ENCODE measurements around the gene RGS16.
A peak's percentile ranks its signal among the peaks of the same experiment; 100 is the strongest.

RGS16 gene

DNA sequence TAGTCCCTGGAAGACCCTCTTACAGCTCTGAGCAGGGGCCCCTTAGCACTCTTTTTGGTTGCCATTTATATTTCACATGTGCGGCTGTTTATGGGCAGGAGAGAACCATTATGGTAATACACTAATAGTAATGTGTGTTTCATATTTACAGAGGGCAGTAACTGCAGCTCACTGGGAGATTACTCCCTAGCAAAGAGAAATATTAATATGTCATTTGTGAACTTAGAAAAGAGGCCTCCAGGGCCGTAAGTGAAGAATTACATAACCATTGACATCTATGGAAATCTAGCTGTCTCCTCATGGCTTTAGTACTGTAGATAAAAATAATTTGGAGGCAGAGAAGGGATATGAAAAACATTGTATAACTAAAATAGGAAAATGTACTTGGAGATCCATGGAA is 23.4 kb upstream of the RGS16 start:
- H3K9me3 ChIP-seq (ENCODE audit: control insufficient read depth, low read length) = no peaks in the 10 kb centered on the region
- H2BK15ac ChIP-seq (ENCODE audit: low read depth, poor library complexity, severe bottlenecking) = no peak overlapping the region
- no peak overlapping the region for H2BK12ac ChIP-seq (ENCODE audit: low read length in 2 of 2)
- H3K4me3 ChIP-seq (ENCODE audit: insufficient read depth in 1 of 2, low read depth in 1 of 2, low read length in 2 of 2) = no peak overlapping the region
- no peak overlapping the region for H2BK120ac ChIP-seq (ENCODE audit: low read depth, low read length)
- no peak overlapping the region for H3K27ac ChIP-seq (ENCODE audit: low read length, poor library complexity, severe bottlenecking)
- H3K9ac ChIP-seq (ENCODE audit: low read length) = no peak overlapping the region
- no peak overlapping the region for H2BK5ac ChIP-seq (ENCODE audit: low read depth, low read length, poor library complexity, severe bottlenecking)
- no peak for DNase-seq
- peaks cover 0 to 6% of the 10 kb centered on the region in 2 experiments for H3K27me3 ChIP-seq (ENCODE audit: control insufficient read depth in 1 of 2, insufficient read depth in 1 of 2, low read length in 2 of 2)
- no peaks in the 10 kb centered on the region for H3K36me3 ChIP-seq (ENCODE audit: control insufficient read depth in 1 of 2, insufficient read depth in 2 of 2, low read depth in 1 of 2, low read length in 2 of 2)
- peaks cover 2% of the 10 kb centered on the region for H3K4me1 ChIP-seq (ENCODE audit: control insufficient read depth, insufficient read depth, low read depth, low read length)
- H4K8ac ChIP-seq (ENCODE audit: low read length) = no peak overlapping the region
- no peak overlapping the region for H4K91ac ChIP-seq (ENCODE audit: low read length)
- no peak overlapping the region for H2AFZ ChIP-seq (ENCODE audit: low read depth, low read length)
- no peak overlapping the region for H3K23ac ChIP-seq (ENCODE audit: low read length in 2 of 2)
- H3K79me1 ChIP-seq (replicated peaks; ENCODE audit: low read length, poor library complexity, severe bottlenecking) = no peaks in the 10 kb centered on the region
- no peak overlapping the region for H3K4ac ChIP-seq (ENCODE audit: low read depth in 1 of 2, low read length in 2 of 2)
- H3K4me2 ChIP-seq (ENCODE audit: low read length, poor library complexity, severe bottlenecking) = no peak overlapping the region
- no peak overlapping the region for H3K18ac ChIP-seq (ENCODE audit: low read depth in 1 of 2, low read length in 2 of 2)
- no peak overlapping the region for H3K14ac ChIP-seq (ENCODE audit: low read length in 2 of 2)
- no peak overlapping the region for H2AK5ac ChIP-seq (ENCODE audit: low read length, severe bottlenecking)
- 100% methylated on average over 1 of the region's 2 CpGs for WGBS

DNA sequence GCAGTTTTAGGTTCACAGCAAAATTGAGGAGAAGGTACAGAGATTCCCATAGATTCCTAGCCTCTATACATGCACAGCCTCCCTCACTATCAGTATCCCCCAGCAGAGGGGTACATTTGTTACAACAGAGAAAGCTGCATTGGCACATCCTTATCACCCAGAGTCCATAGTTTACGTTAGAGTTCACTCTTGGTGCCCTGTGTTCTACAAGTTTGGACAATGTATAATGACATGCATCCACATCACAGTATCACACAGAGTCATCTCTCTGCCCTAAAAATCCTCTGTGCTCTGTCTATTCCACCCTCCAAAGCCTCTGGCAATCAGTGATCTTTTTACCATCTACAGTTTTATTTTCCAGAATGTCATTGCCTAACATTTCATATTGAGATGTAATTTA is 22.3 kb upstream of the RGS16 start:
- H4K91ac ChIP-seq (ENCODE audit: low read length) = no peak overlapping the region
- no peak overlapping the region for H3K27ac ChIP-seq (ENCODE audit: low read length, poor library complexity, severe bottlenecking)
- H3K9me3 ChIP-seq (ENCODE audit: control insufficient read depth, low read length) = no peaks in the 10 kb centered on the region
- H3K4me1 ChIP-seq (ENCODE audit: control insufficient read depth, insufficient read depth, low read depth, low read length) = peaks cover 2% of the 10 kb centered on the region
- H2BK12ac ChIP-seq (ENCODE audit: low read length in 2 of 2) = peak overlapping the region in 1 of 2 experiments; percentile 31
- H2AFZ ChIP-seq (ENCODE audit: low read depth, low read length) = no peak overlapping the region
- H2BK15ac ChIP-seq (ENCODE audit: low read depth, poor library complexity, severe bottlenecking) = no peak overlapping the region
- peaks cover 0 to 9% of the 10 kb centered on the region in 2 experiments for H3K27me3 ChIP-seq (ENCODE audit: control insufficient read depth in 1 of 2, insufficient read depth in 1 of 2, low read length in 2 of 2)
- no peak overlapping the region for H3K4ac ChIP-seq (ENCODE audit: low read depth in 1 of 2, low read length in 2 of 2)
- no peak for DNase-seq
- no peak overlapping the region for H3K4me3 ChIP-seq (ENCODE audit: insufficient read depth in 1 of 2, low read depth in 1 of 2, low read length in 2 of 2)
- H2BK120ac ChIP-seq (ENCODE audit: low read depth, low read length) = no peak overlapping the region
- no peak overlapping the region for H2BK5ac ChIP-seq (ENCODE audit: low read depth, low read length, poor library complexity, severe bottlenecking)
- no peak overlapping the region for H4K8ac ChIP-seq (ENCODE audit: low read length)
- no peak overlapping the region for H3K18ac ChIP-seq (ENCODE audit: low read depth in 1 of 2, low read length in 2 of 2)
- no peak overlapping the region for H2AK5ac ChIP-seq (ENCODE audit: low read length, severe bottlenecking)
- WGBS = 66% methylated on average over 1 of the region's 1 CpG
- no peak overlapping the region for H3K4me2 ChIP-seq (ENCODE audit: low read length, poor library complexity, severe bottlenecking)
- peak overlapping the region in 1 of 2 experiments; percentile 15 for H3K14ac ChIP-seq (ENCODE audit: low read length in 2 of 2)
- no peaks in the 10 kb centered on the region for H3K79me1 ChIP-seq (replicated peaks; ENCODE audit: low read length, poor library complexity, severe bottlenecking)
- no peaks in the 10 kb centered on the region for H3K36me3 ChIP-seq (ENCODE audit: control insufficient read depth in 1 of 2, insufficient read depth in 2 of 2, low read depth in 1 of 2, low read length in 2 of 2)
- H3K23ac ChIP-seq (ENCODE audit: low read length in 2 of 2) = no peak overlapping the region
- H3K9ac ChIP-seq (ENCODE audit: low read length) = no peak overlapping the region

DNA sequence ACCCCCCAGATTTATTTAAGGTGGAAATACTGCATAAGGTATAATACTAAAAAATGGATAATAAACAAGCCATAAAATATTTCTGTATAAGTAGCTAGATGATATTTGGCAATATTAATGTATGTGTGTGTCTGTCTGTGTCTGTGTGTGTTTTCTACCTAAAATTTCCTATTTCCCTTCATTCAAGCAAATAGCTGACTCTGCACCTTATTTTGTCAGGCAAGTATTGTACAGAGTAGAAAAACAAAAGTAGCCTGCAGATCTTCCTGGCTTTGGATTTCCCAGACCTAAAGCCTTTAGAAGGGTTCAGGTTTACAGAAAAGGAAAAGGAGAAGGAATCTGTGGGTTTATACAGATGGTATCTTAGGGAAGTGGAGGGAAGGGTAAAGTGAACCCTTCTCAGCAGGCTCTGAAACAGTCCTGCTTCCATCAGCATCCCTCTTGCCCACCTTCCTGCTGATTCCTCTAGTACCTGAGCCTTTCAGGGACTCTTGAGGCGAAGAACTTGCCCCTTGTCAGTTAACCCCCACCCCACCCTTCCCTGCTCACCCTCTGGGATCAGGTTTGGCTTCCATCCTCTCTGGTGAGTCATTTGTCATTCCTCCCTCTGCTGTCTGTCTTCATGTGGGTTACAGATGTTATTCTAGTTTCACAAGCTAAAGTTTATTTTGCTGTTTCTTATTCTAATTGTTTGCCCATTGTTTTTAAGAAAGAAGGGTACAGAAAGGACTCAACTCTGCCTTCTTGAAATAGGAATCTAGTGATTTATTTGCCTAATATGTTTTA is 21.7 kb upstream of the RGS16 start:
- Histone ChIP-seq H3K18ac (ENCODE audit: low read depth in 1 of 2, low read length in 2 of 2) (no peak overlapping the region), H3K79me1 (replicated peaks; ENCODE audit: low read length, poor library complexity, severe bottlenecking) (no peaks in the 10 kb centered on the region), H2BK5ac (ENCODE audit: low read depth, low read length, poor library complexity, severe bottlenecking) (no peak overlapping the region), H3K4me1 (ENCODE audit: control insufficient read depth, insufficient read depth, low read depth, low read length) (peaks cover 2% of the 10 kb centered on the region), H2BK15ac (ENCODE audit: low read depth, poor library complexity, severe bottlenecking) (no peak overlapping the region), H4K8ac (ENCODE audit: low read length) (no peak overlapping the region), H3K27ac (ENCODE audit: low read length, poor library complexity, severe bottlenecking) (no peak overlapping the region), H3K23ac (ENCODE audit: low read length in 2 of 2) (no peak overlapping the region), H3K4me2 (ENCODE audit: low read length, poor library complexity, severe bottlenecking) (no peak overlapping the region), H3K4ac (ENCODE audit: low read depth in 1 of 2, low read length in 2 of 2) (no peak overlapping the region), H2AK5ac (ENCODE audit: low read length, severe bottlenecking) (no peak overlapping the region), H3K36me3 (ENCODE audit: control insufficient read depth in 1 of 2, insufficient read depth in 2 of 2, low read depth in 1 of 2, low read length in 2 of 2) (no peaks in the 10 kb centered on the region), H2BK12ac (ENCODE audit: low read length in 2 of 2) (no peak overlapping the region), H2BK120ac (ENCODE audit: low read depth, low read length) (no peak overlapping the region), H3K27me3 (ENCODE audit: control insufficient read depth in 1 of 2, insufficient read depth in 1 of 2, low read length in 2 of 2) (peaks cover 0 to 7% of the 10 kb centered on the region in 2 experiments), H2AFZ (ENCODE audit: low read depth, low read length) (no peak overlapping the region), H3K4me3 (ENCODE audit: insufficient read depth in 1 of 2, low read depth in 1 of 2, low read length in 2 of 2) (no peak overlapping the region), H3K9me3 (ENCODE audit: control insufficient read depth, low read length) (no peaks in the 10 kb centered on the region), H4K91ac (ENCODE audit: low read length) (no peak overlapping the region), H3K14ac (ENCODE audit: low read length in 2 of 2) (no peak overlapping the region), H3K9ac (ENCODE audit: low read length) (no peak overlapping the region)
- DNase-seq = no peak
- 67% methylated on average over 1 of the region's 1 CpG for WGBS

DNA sequence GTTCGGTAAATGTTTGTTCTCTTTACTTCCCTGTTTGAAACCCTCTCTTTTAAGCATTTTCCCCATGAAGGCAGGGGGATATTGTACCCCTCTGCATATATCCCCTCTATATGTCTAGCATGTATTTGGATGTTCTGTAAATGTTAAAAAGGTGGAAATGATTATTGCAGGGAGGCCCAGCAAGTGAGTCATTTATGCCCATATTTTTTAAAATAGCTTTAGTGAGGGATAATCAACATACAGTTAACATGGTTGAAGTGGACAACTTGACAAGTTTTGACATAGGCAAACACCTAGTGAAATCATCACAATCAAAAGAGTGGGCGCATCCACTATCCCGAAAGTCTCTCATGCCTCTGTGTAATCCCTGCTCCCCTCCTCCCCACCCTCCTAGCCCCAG is 20.8 kb upstream of the RGS16 start:
- no peak overlapping the region for H2BK5ac ChIP-seq (ENCODE audit: low read depth, low read length, poor library complexity, severe bottlenecking)
- DNase-seq = no peak
- no peak overlapping the region for H2AFZ ChIP-seq (ENCODE audit: low read depth, low read length)
- H2BK15ac ChIP-seq (ENCODE audit: low read depth, poor library complexity, severe bottlenecking) = peak overlapping the region; percentile 67
- H4K8ac ChIP-seq (ENCODE audit: low read length) = no peak overlapping the region
- peaks cover 2% of the 10 kb centered on the region for H3K4me1 ChIP-seq (ENCODE audit: control insufficient read depth, insufficient read depth, low read depth, low read length)
- no peak overlapping the region for H4K91ac ChIP-seq (ENCODE audit: low read length)
- H3K27ac ChIP-seq (ENCODE audit: low read length, poor library complexity, severe bottlenecking) = no peak overlapping the region
- WGBS = 93% methylated on average over 2 of the region's 3 CpGs
- H3K4me2 ChIP-seq (ENCODE audit: low read length, poor library complexity, severe bottlenecking) = no peak overlapping the region
- H3K27me3 ChIP-seq (ENCODE audit: control insufficient read depth in 1 of 2, insufficient read depth in 1 of 2, low read length in 2 of 2) = peaks cover 0 to 6% of the 10 kb centered on the region in 2 experiments
- H3K79me1 ChIP-seq (replicated peaks; ENCODE audit: low read length, poor library complexity, severe bottlenecking) = no peaks in the 10 kb centered on the region
- no peaks in the 10 kb centered on the region for H3K9me3 ChIP-seq (ENCODE audit: control insufficient read depth, low read length)
- no peak overlapping the region for H3K9ac ChIP-seq (ENCODE audit: low read length)
- no peaks in the 10 kb centered on the region for H3K36me3 ChIP-seq (ENCODE audit: control insufficient read depth in 1 of 2, insufficient read depth in 2 of 2, low read depth in 1 of 2, low read length in 2 of 2)
- no peak overlapping the region for H3K14ac ChIP-seq (ENCODE audit: low read length in 2 of 2)
- H3K18ac ChIP-seq (ENCODE audit: low read depth in 1 of 2, low read length in 2 of 2) = no peak overlapping the region
- no peak overlapping the region for H2AK5ac ChIP-seq (ENCODE audit: low read length, severe bottlenecking)
- no peak overlapping the region for H3K4me3 ChIP-seq (ENCODE audit: insufficient read depth in 1 of 2, low read depth in 1 of 2, low read length in 2 of 2)
- H2BK12ac ChIP-seq (ENCODE audit: low read length in 2 of 2) = no peak overlapping the region
- H3K4ac ChIP-seq (ENCODE audit: low read depth in 1 of 2, low read length in 2 of 2) = no peak overlapping the region
- no peak overlapping the region for H3K23ac ChIP-seq (ENCODE audit: low read length in 2 of 2)
- H2BK120ac ChIP-seq (ENCODE audit: low read depth, low read length) = no peak overlapping the region

Measured in mesenchymal stem cell (in vitro differentiated cells and primary cell).